HCT116 (cell line): ENCODE results near the gene LIN54. TPM values are rescaled to one million over a fixed set of nuclear protein-coding genes. Genes with fewer than 3 reads are reported as not detected.

Experiments
- ATAC-seq: fragments of 200-7000 bp; cut with Tn5 transposase; 2 replicates; pipeline ENCODE4 v1.9.1; 2020; ENCODE audit warnings: mild to moderate bottlenecking, moderate library complexity
- BruUV-seq: library from RNA; stranded (reverse); fragments of 400-500 nt; replicated peaks from 2 replicates; lab custom pipeline; 2021; lab: Mats Ljungman, UMichigan
- CTCF ChIA-PET: fragments of 300-600 bp; sonication (Branson Sonifier 250); formaldehyde crosslinking; loops from one replicate; lab custom pipeline; 2021; ENCODE audit warnings: antibody characterized with exemption; lab: Charles Lee
- POLR2A ChIA-PET: fragments of 300-600, 350-600 bp; sonication (Branson Sonifier 250); formaldehyde crosslinking; loops from one replicate; lab custom pipeline; 2021; ENCODE audit warnings: antibody characterized with exemption; lab: Charles Lee
- RAD21 ChIA-PET, 2 experiments: fragments of 300-600 bp; sonication (Branson Sonifier 250); formaldehyde crosslinking; loops; one replicate each; lab custom pipeline; 2023; ENCODE audit warnings: low total read pairs in 2 of 2; ENCODE audit not compliant: uncharacterized antibody in 2 of 2, unreplicated experiment in 2 of 2, low non-redundant PET in 1 of 2; lab: Charles Lee
- DNase-seq: peaks from one replicate; pipeline ENCODE4 v3.0.0-alpha.2; 2010; ENCODE audit warnings: low read depth, low spot score
- H2AFZ ChIP-seq: fragments of 200-600 bp; shearing (Covaris generic), sonication (generic); 2 replicates; pipeline ENCODE4 v1.6.1; 2017; ENCODE audit warnings: low read depth, mixed run types, mixed read lengths, antibody characterized with exemption, low read length; ENCODE audit not compliant: poor library complexity, severe bottlenecking
- H3K27ac ChIP-seq: 2 replicates; pipeline ENCODE4 v1.5.1; 2012; ENCODE audit warnings: low read depth, low read length
- H3K27me3 ChIP-seq: fragments of 200-600 bp; sonication (generic); 2 replicates; pipeline ENCODE4 v1.6.1; 2016; ENCODE audit warnings: mixed run types, low read length, mixed read lengths; ENCODE audit not compliant: insufficient read depth
- H3K36me3 ChIP-seq, 2 experiments: fragments of 200-500 bp in 1 of 2; fragments of 200-600 bp in 1 of 2; sonication (Bioruptor generic) in 1 of 2; sonication (generic) in 1 of 2; 2 replicates each; pipeline versions ENCODE4 v1.5.1 to v1.6.1; 2014 to 2016; ENCODE audit warnings: low read length in 2 of 2, inconsistent platforms in 1 of 2, mixed read lengths in 1 of 2, mixed run types in 1 of 2; ENCODE audit not compliant: insufficient read depth in 2 of 2, control insufficient read depth in 1 of 2
- H3K4me1 ChIP-seq, 2 experiments: fragments of 200-600 bp in 1 of 2; sonication (generic) in 1 of 2; 2 replicates each; pipeline versions ENCODE4 v1.5.1 to v1.6.1; 2012 to 2017; ENCODE audit warnings: low read length in 2 of 2, inconsistent platforms in 1 of 2, mild to moderate bottlenecking in 1 of 2, mixed read lengths in 1 of 2, mixed run types in 1 of 2, moderate library complexity in 1 of 2; ENCODE audit not compliant: insufficient read depth in 2 of 2, control insufficient read depth in 1 of 2
- H3K4me2 ChIP-seq: fragments of 200-600 bp; sonication (generic); 2 replicates; pipeline ENCODE4 v1.6.1; 2017; ENCODE audit warnings: mixed run types, low read length, mixed read lengths
- H3K4me3 ChIP-seq, 2 experiments: fragments of 200-600 bp in 1 of 2; sonication (generic) in 1 of 2; replicated peaks in 1 of 2; 2 replicates each; pipeline ENCODE4 v1.5.1; 2011 to 2016; ENCODE audit warnings: low read length in 2 of 2, control low read depth in 1 of 2, low read depth in 1 of 2, mild to moderate bottlenecking in 1 of 2, mixed read lengths in 1 of 2, mixed run types in 1 of 2
- H3K79me2 ChIP-seq: fragments of 200-600 bp; sonication (generic); 2 replicates; pipeline ENCODE4 v1.6.1; 2017; ENCODE audit warnings: mild to moderate bottlenecking, mixed run types, low read length, moderate library complexity, mixed read lengths; ENCODE audit not compliant: insufficient read depth
- H3K9ac ChIP-seq: fragments of 200-600 bp; sonication (generic); 2 replicates; pipeline ENCODE4 v1.6.1; 2016; ENCODE audit warnings: low read length, mixed read lengths
- H3K9me2 ChIP-seq: fragments of 200-600 bp; sonication (generic), shearing (Covaris generic); 2 replicates; pipeline ENCODE4 v1.6.1; 2017; ENCODE audit warnings: mixed run types, mild to moderate bottlenecking, moderate library complexity; ENCODE audit not compliant: insufficient read depth
- H3K9me3 ChIP-seq, 2 experiments: fragments of 200-500 bp in 1 of 2; fragments of 200-600 bp in 1 of 2; sonication (Bioruptor generic) in 1 of 2; sonication (generic) in 1 of 2; 2 replicates each; pipeline ENCODE4 v1.6.1; 2014 to 2017; ENCODE audit warnings: low read length in 2 of 2, mixed read lengths in 2 of 2, inconsistent platforms in 1 of 2, low read depth in 1 of 2, mild to moderate bottlenecking in 1 of 2, mixed run types in 1 of 2, moderate library complexity in 1 of 2; ENCODE audit not compliant: control insufficient read depth in 1 of 2, insufficient read depth in 1 of 2
- H4K20me1 ChIP-seq: fragments of 200-600 bp; sonication (generic), shearing (Covaris generic); 2 replicates; pipeline ENCODE4 v1.6.1; 2017; ENCODE audit warnings: mixed run types, mild to moderate bottlenecking, moderate library complexity; ENCODE audit not compliant: insufficient read depth
- ATF3 ChIP-seq: IDR thresholded peaks from 2 replicates; pipeline ENCODE4 v1.6.1; 2012
- CEBPB ChIP-seq: IDR thresholded peaks from 2 replicates; pipeline ENCODE4 v1.6.1; 2012; ENCODE audit warnings: low read depth
- CTCF ChIP-seq, 3 experiments: fragments of 200-600 bp in 1 of 3; sonication (generic) in 1 of 3; IDR thresholded peaks in 2 of 3; conservative IDR thresholded peaks in 1 of 3; 2 replicates each; pipeline ENCODE4 v1.5.1; 2012 to 2017; ENCODE audit warnings: low read depth in 2 of 3, low read length in 2 of 3, antibody characterized with exemption in 1 of 3, borderline replicate concordance in 1 of 3, control low read depth in 1 of 3, mild to moderate bottlenecking in 1 of 3, mixed read lengths in 1 of 3, mixed run types in 1 of 3, moderate library complexity in 1 of 3; ENCODE audit not compliant: insufficient read depth in 1 of 3
- EGR1 ChIP-seq: IDR thresholded peaks from 2 replicates; pipeline ENCODE4 v1.6.1; 2012; ENCODE audit warnings: low read depth
- ELF1 ChIP-seq: IDR thresholded peaks from 2 replicates; pipeline ENCODE4 v1.6.1; 2012; ENCODE audit warnings: low read depth, borderline replicate concordance
- EZH2 ChIP-seq: fragments of 200-600 bp; sonication (generic); IDR thresholded peaks from 2 replicates; pipeline ENCODE4 v1.6.1; 2017; ENCODE audit warnings: antibody characterized with exemption, mixed run types
- EZH2phosphoT487 ChIP-seq: fragments of 200-600 bp; IDR thresholded peaks from 2 replicates; pipeline ENCODE4 v1.6.1; 2018; ENCODE audit warnings: antibody characterized with exemption, borderline replicate concordance
- FOSL1 ChIP-seq: IDR thresholded peaks from 2 replicates; pipeline ENCODE4 v1.6.1; 2012; ENCODE audit warnings: low read depth
- JUND ChIP-seq: IDR thresholded peaks from 2 replicates; pipeline ENCODE4 v1.6.1; 2012
- POLR2A ChIP-seq: IDR thresholded peaks from 2 replicates; pipeline ENCODE4 v1.7.0; 2011; ENCODE audit warnings: borderline replicate concordance; ENCODE audit not compliant: insufficient read depth, insufficient read length; ENCODE audit errors: extremely low read depth
- POLR2AphosphoS5 ChIP-seq: IDR thresholded peaks from 2 replicates; pipeline ENCODE4 v1.6.1; 2011; ENCODE audit warnings: mild to moderate bottlenecking, low read depth, low read length, moderate library complexity
- RAD21 ChIP-seq: IDR thresholded peaks from 2 replicates; pipeline ENCODE4 v1.6.1; 2012; ENCODE audit warnings: low read depth, mild to moderate bottlenecking
- REST ChIP-seq: IDR thresholded peaks from 2 replicates; pipeline ENCODE4 v1.6.1; 2012; ENCODE audit warnings: low read depth
- SIN3A ChIP-seq: IDR thresholded peaks from 2 replicates; pipeline ENCODE4 v1.6.1; 2012; ENCODE audit warnings: low read depth
- SP1 ChIP-seq: IDR thresholded peaks from 2 replicates; pipeline ENCODE4 v1.6.1; 2012; ENCODE audit warnings: low read depth
- TCF7L2 ChIP-seq: IDR thresholded peaks from 2 replicates; pipeline ENCODE4 v1.7.0; 2011; ENCODE audit warnings: borderline replicate concordance, inconsistent platforms; ENCODE audit not compliant: insufficient read depth, insufficient read length; ENCODE audit errors: extremely low read depth
- ZBTB33 ChIP-seq: IDR thresholded peaks from 2 replicates; pipeline ENCODE4 v1.6.1; 2011; ENCODE audit warnings: mild to moderate bottlenecking, low read length, moderate library complexity; ENCODE audit not compliant: insufficient replicate concordance; ENCODE audit errors: extremely low read depth
- ZNF274 ChIP-seq: fragments of 200-500 bp; sonication (Bioruptor generic); IDR thresholded peaks from 2 replicates; pipeline ENCODE4 v1.6.1; 2014; ENCODE audit warnings: mild to moderate bottlenecking, low read depth, low read length, inconsistent platforms
- intact Hi-C: fragments of 100-400 bp; cut with micrococcal nuclease; formaldehyde crosslinking; loops from 2 replicates; pipeline ENCODE4 v1.10.0; 2022
- total RNA-seq: library from RNA; stranded (reverse); gene quantifications from one replicate; pipeline ENCODE4 v1.2.1, GENCODE V29; 2021; ENCODE audit not compliant: unreplicated experiment

Gene LIN54
- total RNA-seq, 1 experiment from 2014 or later: 15.6 TPM

GRCh38 chr4:83012687-83013419 lies 2.2 kb upstream of the LIN54 start:
- Histone ChIP-seq H2AFZ (peak overlapping the region; percentile 41), H4K20me1 (no peaks in the 10 kb centered on the region), H3K79me2 (peaks cover 44% of the 10 kb centered on the region), H3K4me2 (peak overlapping the region; percentile 90), H3K4me3 (peak overlapping the region; percentile 69 to 82), H3K9me2 (no peaks in the 10 kb centered on the region), H3K9ac (peak overlapping the region; percentile 85), H3K27me3 (no peaks in the 10 kb centered on the region), H3K4me1 (peaks cover 11 to 31% of the 10 kb centered on the region in 2 experiments), H3K36me3 (no peaks in the 10 kb centered on the region), H3K9me3 (no peaks in the 10 kb centered on the region), H3K27ac (peak overlapping the region; percentile 72)
- CTCF ChIA-PET: interaction anchor here (0.7 kb wide), 1 partner anchor 22 kb away, joined by 3 read pairs; the partner anchor contains the start of gene COPS4
- intact Hi-C loops: loop anchor here (1.0 to 5.0 kb wide), 2 partner anchors 21 to 244 kb away; no protein-coding TSS in a partner anchor
- POLR2A ChIA-PET: interaction anchor here (0.7 to 1.1 kb wide), 3 partner anchors 16 to 583 kb away, joined by 3 to 14 read pairs (median 4); partner anchors contain the start of gene COPS4
- no TSS peak for BruUV-seq
- RAD21 ChIA-PET: interaction anchor here in 1 of 2 experiments (1.0 kb wide), 1 partner anchor 22 kb away, joined by 7 read pairs; the partner anchor contains the start of gene COPS4
- peak; percentile 97 for DNase-seq
- ATAC-seq: peak; percentile 89
- peak; percentile 85 for TF ChIP-seq JUND
- TF ChIP-seq ZNF274: no peak
- TF ChIP-seq RAD21: peak; percentile 46
- TF ChIP-seq SIN3A: peak; percentile 86
- no peak for TF ChIP-seq ZBTB33
- peak; percentile 92 for TF ChIP-seq SP1
- peak; percentile 87 for TF ChIP-seq TCF7L2
- no peak for TF ChIP-seq REST
- TF ChIP-seq EGR1: peak; percentile 58; the same call in 1 of the 2 replicates
- TF ChIP-seq ELF1: peak; percentile 36; the same call in 1 of the 2 replicates
- no peak for TF ChIP-seq FOSL1
- TF ChIP-seq ATF3: no peak
- no peak for TF ChIP-seq EZH2
- TF ChIP-seq POLR2A: no peak
- TF ChIP-seq POLR2AphosphoS5: peak; percentile 66
- TF ChIP-seq CTCF (IDR thresholded peaks at IDR 0.05 in 2 of 3, conservative IDR thresholded peaks at IDR 0.05 in 1 of 3; ENCODE audit: borderline replicate concordance in 1 of 3, insufficient read depth in 1 of 3, low read depth in 2 of 3, low read length in 2 of 3): peak in 2 of 3 experiments; percentile 25 to 30; a peak in 3 of 6 replicates
- 0 out of 2 replicates have a peak, but pooled peaks have one; percentile 22 for TF ChIP-seq CEBPB
- no peak for TF ChIP-seq EZH2phosphoT487
